ENCODE measurements around the gene TET3. TPM values are rescaled to one million over a fixed set of nuclear protein-coding genes. Genes with fewer than 3 reads are reported as not detected.

Gene TET3
- total RNA-seq, 2 experiments from 2014 or later: 15.5 to 16.4 TPM

- H3K27me3 Mint-ChIP-seq: no peaks in the 10 kb centered on the region
- intact Hi-C loops (cut with micrococcal nuclease): no loop called here
- ChIA-PET POLR2A (interaction anchor here (0.9 kb wide), 1 partner anchor 9 kb away, joined by 4 read pairs; no protein-coding TSS in a partner anchor), CTCF (interaction anchor here (1.1 to 1.4 kb wide), 2 partner anchors 16 to 38 kb away, joined by 4 read pairs; no protein-coding TSS in a partner anchor)
- TF ChIP-seq, protein P1, sequence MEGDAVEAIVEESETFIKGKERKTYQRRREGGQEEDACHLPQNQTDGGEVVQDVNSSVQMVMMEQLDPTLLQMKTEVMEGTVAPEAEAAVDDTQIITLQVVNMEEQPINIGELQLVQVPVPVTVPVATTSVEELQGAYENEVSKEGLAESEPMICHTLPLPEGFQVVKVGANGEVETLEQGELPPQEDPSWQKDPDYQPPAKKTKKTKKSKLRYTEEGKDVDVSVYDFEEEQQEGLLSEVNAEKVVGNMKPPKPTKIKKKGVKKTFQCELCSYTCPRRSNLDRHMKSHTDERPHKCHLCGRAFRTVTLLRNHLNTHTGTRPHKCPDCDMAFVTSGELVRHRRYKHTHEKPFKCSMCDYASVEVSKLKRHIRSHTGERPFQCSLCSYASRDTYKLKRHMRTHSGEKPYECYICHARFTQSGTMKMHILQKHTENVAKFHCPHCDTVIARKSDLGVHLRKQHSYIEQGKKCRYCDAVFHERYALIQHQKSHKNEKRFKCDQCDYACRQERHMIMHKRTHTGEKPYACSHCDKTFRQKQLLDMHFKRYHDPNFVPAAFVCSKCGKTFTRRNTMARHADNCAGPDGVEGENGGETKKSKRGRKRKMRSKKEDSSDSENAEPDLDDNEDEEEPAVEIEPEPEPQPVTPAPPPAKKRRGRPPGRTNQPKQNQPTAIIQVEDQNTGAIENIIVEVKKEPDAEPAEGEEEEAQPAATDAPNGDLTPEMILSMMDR (IDR thresholded peaks at IDR 0.05): no peak
- no peak for ATAC-seq
- H3K9me3 Mint-ChIP-seq: no peaks in the 10 kb centered on the region
- peaks cover 68% of the 10 kb centered on the region for H3K4me1 Mint-ChIP-seq (ENCODE audit: low read depth)
- no peaks in the 10 kb centered on the region for H3K36me3 Mint-ChIP-seq (ENCODE audit: low read depth)
- peak overlapping the region; percentile 69 for H3K4me3 Mint-ChIP-seq
- H3K27ac Mint-ChIP-seq: peak overlapping the region; percentile 86
- no peak for DNase-seq
These were observed 13.0 kb upstream of the TET3 start for GRCh38 chr2:73971722-73972121.

GRCh38 chr2:73972846-73973245 lies 11.9 kb upstream of the TET3 start:
- no peak overlapping the region for H3K4me3 Mint-ChIP-seq
- no peaks in the 10 kb centered on the region for H3K27me3 Mint-ChIP-seq
- H3K36me3 Mint-ChIP-seq (ENCODE audit: low read depth): no peaks in the 10 kb centered on the region
- DNase-seq (no peak), ATAC-seq (no peak)
- POLR2A ChIA-PET: no interaction called here
- H3K27ac Mint-ChIP-seq: no peak overlapping the region
- TF ChIP-seq, protein P1 (IDR thresholded peaks at IDR 0.05): no peak
- intact Hi-C loops (cut with micrococcal nuclease): no loop called here
- H3K9me3 Mint-ChIP-seq: no peaks in the 10 kb centered on the region
- peaks cover 75% of the 10 kb centered on the region for H3K4me1 Mint-ChIP-seq (ENCODE audit: low read depth)
- CTCF ChIA-PET: interaction anchor here (1.0 kb wide), 1 partner anchor 15 kb away, joined by 4 read pairs; no protein-coding TSS in a partner anchor

GRCh38 chr2:73975731-73976130 lies 9.0 kb upstream of the TET3 start:
- Mint-ChIP-seq H3K9me3 (no peaks in the 10 kb centered on the region), H3K27ac (no peak overlapping the region), H3K4me1 (ENCODE audit: low read depth) (peaks cover 78% of the 10 kb centered on the region), H3K4me3 (no peak overlapping the region), H3K27me3 (no peaks in the 10 kb centered on the region), H3K36me3 (ENCODE audit: low read depth) (no peaks in the 10 kb centered on the region)
- TF ChIP-seq, protein P1 (IDR thresholded peaks at IDR 0.05): no peak
- no peak for ATAC-seq
- no peak for DNase-seq
- ChIA-PET POLR2A (no interaction called here), CTCF (interaction anchor here (1.0 to 2.2 kb wide), 5 partner anchors 11 to 152 kb away, joined by 3 to 6 read pairs (median 4); no protein-coding TSS in a partner anchor)
- intact Hi-C loops (cut with micrococcal nuclease): loop anchor here (5.0 kb wide), 1 partner anchor 48 kb away; the partner anchor contains the start of gene DGUOK

- DNase-seq (no peak), ATAC-seq (no peak)
- TF ChIP-seq, protein P1 (IDR thresholded peaks at IDR 0.05): no peak
- Mint-ChIP-seq H3K9me3 (no peaks in the 10 kb centered on the region), H3K36me3 (ENCODE audit: low read depth) (no peaks in the 10 kb centered on the region), H3K4me3 (peak overlapping the region; percentile 16), H3K27me3 (no peaks in the 10 kb centered on the region), H3K27ac (peak overlapping the region; percentile 62), H3K4me1 (ENCODE audit: low read depth) (peaks cover 78% of the 10 kb centered on the region)
- ChIA-PET POLR2A (interaction anchor here (0.8 to 1.5 kb wide), 6 partner anchors 9 to 171 kb away, joined by 3 to 5 read pairs (median 3); partner anchors contain the start of gene BOLA3), CTCF (interaction anchor here (1.5 to 2.2 kb wide), 2 partner anchors 12 to 153 kb away, joined by 5 to 6 read pairs; no protein-coding TSS in a partner anchor)
- intact Hi-C loops (cut with micrococcal nuclease): loop anchor here (5.0 kb wide), 1 partner anchor 50 kb away; the partner anchor contains the start of gene DGUOK
These were observed 7.9 kb upstream of the TET3 start for GRCh38 chr2:73976803-73977202.

DNA sequence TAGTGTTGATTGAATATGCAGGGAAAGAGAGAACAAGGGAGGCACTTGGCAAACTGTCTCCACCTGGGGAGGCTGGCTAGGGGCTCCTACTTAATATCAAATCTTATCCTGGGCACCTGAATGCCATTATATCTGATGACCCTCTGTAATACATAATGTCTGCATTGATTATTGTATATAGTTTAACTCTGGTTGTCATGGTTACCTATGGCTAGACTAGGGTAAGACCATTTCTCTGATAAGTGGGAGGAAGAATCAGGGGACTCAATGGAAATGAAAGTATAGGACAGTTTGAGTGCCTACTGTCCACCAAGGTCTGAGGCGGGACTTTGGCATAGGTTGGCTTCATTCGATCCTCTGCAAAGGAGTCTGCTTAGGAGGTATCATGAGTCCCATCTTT lies 7.2 kb upstream of the TET3 start:
- Mint-ChIP-seq H3K4me1 (ENCODE audit: low read depth) (peaks cover 76% of the 10 kb centered on the region), H3K27ac (peak overlapping the region; percentile 62), H3K27me3 (no peaks in the 10 kb centered on the region), H3K36me3 (ENCODE audit: low read depth) (no peaks in the 10 kb centered on the region), H3K9me3 (no peaks in the 10 kb centered on the region), H3K4me3 (peak overlapping the region; percentile 40)
- ATAC-seq: no peak
- ChIA-PET CTCF (interaction anchor here (2.2 kb wide), 1 partner anchor 154 kb away, joined by 6 read pairs; no protein-coding TSS in a partner anchor), POLR2A (interaction anchor here (0.8 to 1.5 kb wide), 5 partner anchors 14 to 171 kb away, joined by 3 to 5 read pairs (median 3); partner anchors contain the start of gene BOLA3)
- intact Hi-C loops (cut with micrococcal nuclease): loop anchor here (5.0 kb wide), 1 partner anchor 50 kb away; the partner anchor contains the start of gene DGUOK
- DNase-seq: no peak
- TF ChIP-seq, protein P1 (IDR thresholded peaks at IDR 0.05): no peak

All from activated CD8-positive, alpha-beta T cell treated with anti-CD3 and anti-CD28 coated beads for 36 hours (primary cell).